ENCODE results near the gene RBM42. TPM values are rescaled to one million over a fixed set of nuclear protein-coding genes. Genes with fewer than 3 reads are reported as not detected.

Gene RBM42
- total RNA-seq, 1 donor from 2014 or later, result 70.6 TPM

GRCh38 chr19:35636651-35637050, 7.8 kb downstream of the RBM42 start:
- no peak for TF ChIP-seq CTCF (IDR thresholded peaks at IDR 0.05; ENCODE audit: unreplicated experiment)

GRCh38 chr19:35637165-35637564, 8.3 kb downstream of the RBM42 start:
- no peak for DNase-seq (ENCODE audit: low spot score in 2 of 2, unreplicated experiment in 2 of 2)
- Mint-ChIP-seq H3K4me3 (no peak overlapping the region), H3K36me3 (peaks cover 25% of the 10 kb centered on the region), H3K27me3 (ENCODE audit: low read depth) (no peaks in the 10 kb centered on the region), H3K9me3 (no peaks in the 10 kb centered on the region), H3K4me1 (peaks cover 3% of the 10 kb centered on the region), H3K27ac (no peak overlapping the region)
- no peak for TF ChIP-seq CTCF (IDR thresholded peaks at IDR 0.05; ENCODE audit: unreplicated experiment)

More at GRCh38 chr19:35636651-35637050, 7.8 kb downstream of the RBM42 start:
- peaks cover 3% of the 10 kb centered on the region for H3K4me1 Mint-ChIP-seq
- no peak for DNase-seq (ENCODE audit: low spot score in 2 of 2, unreplicated experiment in 2 of 2)
- no peaks in the 10 kb centered on the region for H3K27me3 Mint-ChIP-seq (ENCODE audit: low read depth)
- H3K36me3 Mint-ChIP-seq, result peaks cover 30% of the 10 kb centered on the region
- H3K27ac Mint-ChIP-seq, result no peak overlapping the region
- H3K4me3 Mint-ChIP-seq, result no peak overlapping the region
- H3K9me3 Mint-ChIP-seq, result no peaks in the 10 kb centered on the region

GRCh38 chr19:35639321-35639639, 10.4 kb downstream of the RBM42 start:
- no peak overlapping the region for H3K27ac Mint-ChIP-seq
- H3K4me1 Mint-ChIP-seq, result peaks cover 4% of the 10 kb centered on the region
- H3K4me3 Mint-ChIP-seq, result no peak overlapping the region
- peaks cover 18% of the 10 kb centered on the region for H3K36me3 Mint-ChIP-seq
- no peaks in the 10 kb centered on the region for H3K9me3 Mint-ChIP-seq
- DNase-seq (ENCODE audit: low spot score in 2 of 2, unreplicated experiment in 2 of 2), result no peak
- H3K27me3 Mint-ChIP-seq (ENCODE audit: low read depth), result no peaks in the 10 kb centered on the region
- no peak for TF ChIP-seq CTCF (IDR thresholded peaks at IDR 0.05; ENCODE audit: unreplicated experiment)

- Mint-ChIP-seq H3K4me3 (no peak overlapping the region), H3K4me1 (peaks cover 9% of the 10 kb centered on the region), H3K27ac (no peak overlapping the region), H3K27me3 (ENCODE audit: low read depth) (no peaks in the 10 kb centered on the region), H3K36me3 (peaks cover 18% of the 10 kb centered on the region), H3K9me3 (no peaks in the 10 kb centered on the region)
- no peak for DNase-seq (ENCODE audit: low spot score in 2 of 2, unreplicated experiment in 2 of 2)
- TF ChIP-seq CTCF (IDR thresholded peaks at IDR 0.05; ENCODE audit: unreplicated experiment), result no peak
Measured at GRCh38 chr19:35639863-35640262, 11.0 kb downstream of the RBM42 start.

- peaks cover 17% of the 10 kb centered on the region for H3K4me1 Mint-ChIP-seq
- DNase-seq (ENCODE audit: low spot score in 2 of 2, unreplicated experiment in 2 of 2), result no peak
- no peak for TF ChIP-seq CTCF (IDR thresholded peaks at IDR 0.05; ENCODE audit: unreplicated experiment)
- H3K27me3 Mint-ChIP-seq (ENCODE audit: low read depth), result no peaks in the 10 kb centered on the region
- H3K9me3 Mint-ChIP-seq, result no peaks in the 10 kb centered on the region
- peaks cover 9% of the 10 kb centered on the region for H3K36me3 Mint-ChIP-seq
- H3K4me3 Mint-ChIP-seq, result peak within 1 kb of the TSS; percentile 76
- no peak within 1 kb of the TSS for H3K27ac Mint-ChIP-seq
Measured at GRCh38 chr19:35641515-35642151, 12.8 kb downstream of the RBM42 start, which contains the start of gene ETV2. Gene ETV2 (plus strand): TSS chr19:35641745. CDS start chr19:35642461, 716 bp downstream.
